ENCODE measurements around the gene DGCR8. TPM values are rescaled to one million over a fixed set of nuclear protein-coding genes. Genes with fewer than 3 reads are reported as not detected.

DGCR8 gene
- total RNA-seq, 1 donor from 2014 or later: 18.0 TPM

DNA sequence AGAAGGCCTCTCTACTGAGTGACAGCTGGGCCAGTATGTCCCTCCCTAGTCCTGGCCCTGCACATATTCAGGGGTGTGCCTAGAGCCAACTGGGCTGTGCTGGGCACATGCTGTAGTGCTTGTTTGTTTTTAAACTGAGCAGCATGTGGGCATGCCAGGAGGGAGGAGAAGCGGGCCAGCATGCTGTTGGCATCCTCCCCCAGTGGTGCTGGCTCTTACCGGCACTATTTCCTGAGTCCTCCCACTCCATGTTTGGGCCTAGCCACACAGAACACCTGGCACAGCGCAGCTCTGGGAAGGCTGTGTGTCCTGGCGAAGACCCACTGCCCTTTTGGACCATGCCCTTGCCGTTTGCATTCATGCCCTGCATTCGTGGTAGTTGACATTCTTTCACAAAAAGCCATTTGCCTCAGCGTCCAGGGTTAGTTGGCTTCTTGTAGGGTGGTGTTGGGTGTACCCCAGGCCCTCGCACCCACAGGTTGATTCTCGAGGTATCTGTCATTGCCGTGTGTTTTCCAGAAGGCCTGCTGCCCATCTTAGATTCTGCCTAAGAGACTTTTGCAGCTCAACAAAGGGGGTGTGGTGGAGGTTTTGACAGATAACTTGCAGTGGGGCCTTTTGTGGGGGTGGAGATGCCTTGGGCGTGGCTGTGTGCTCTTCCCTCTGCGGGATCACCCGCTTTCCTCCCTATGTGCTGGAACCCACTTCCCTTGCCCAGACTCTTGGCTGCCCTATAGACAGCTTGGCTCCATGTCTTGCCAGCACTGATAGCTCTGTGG is 13.6 kb downstream of the DGCR8 start:
- H3K27ac ChIP-seq: peak overlapping the region in 1 of 2 donors; percentile 51
- intact Hi-C loops (cut with DNase I): no loop called here
- H3K4me3 ChIP-seq: no peak overlapping the region
- peak; percentile 50 to 80 for DNase-seq (ENCODE audit: low spot score in 2 of 2)
- peaks cover 71 to 97% of the 10 kb centered on the region in 2 donors for H3K36me3 ChIP-seq
- TF ChIP-seq, protein P1, sequence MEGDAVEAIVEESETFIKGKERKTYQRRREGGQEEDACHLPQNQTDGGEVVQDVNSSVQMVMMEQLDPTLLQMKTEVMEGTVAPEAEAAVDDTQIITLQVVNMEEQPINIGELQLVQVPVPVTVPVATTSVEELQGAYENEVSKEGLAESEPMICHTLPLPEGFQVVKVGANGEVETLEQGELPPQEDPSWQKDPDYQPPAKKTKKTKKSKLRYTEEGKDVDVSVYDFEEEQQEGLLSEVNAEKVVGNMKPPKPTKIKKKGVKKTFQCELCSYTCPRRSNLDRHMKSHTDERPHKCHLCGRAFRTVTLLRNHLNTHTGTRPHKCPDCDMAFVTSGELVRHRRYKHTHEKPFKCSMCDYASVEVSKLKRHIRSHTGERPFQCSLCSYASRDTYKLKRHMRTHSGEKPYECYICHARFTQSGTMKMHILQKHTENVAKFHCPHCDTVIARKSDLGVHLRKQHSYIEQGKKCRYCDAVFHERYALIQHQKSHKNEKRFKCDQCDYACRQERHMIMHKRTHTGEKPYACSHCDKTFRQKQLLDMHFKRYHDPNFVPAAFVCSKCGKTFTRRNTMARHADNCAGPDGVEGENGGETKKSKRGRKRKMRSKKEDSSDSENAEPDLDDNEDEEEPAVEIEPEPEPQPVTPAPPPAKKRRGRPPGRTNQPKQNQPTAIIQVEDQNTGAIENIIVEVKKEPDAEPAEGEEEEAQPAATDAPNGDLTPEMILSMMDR (IDR thresholded peaks at IDR 0.05): no peak
- no peaks in the 10 kb centered on the region for H3K9me3 ChIP-seq
- no peaks in the 10 kb centered on the region for H3K27me3 ChIP-seq
- peaks cover 0 to 3% of the 10 kb centered on the region in 2 donors for H3K4me1 ChIP-seq

DNA sequence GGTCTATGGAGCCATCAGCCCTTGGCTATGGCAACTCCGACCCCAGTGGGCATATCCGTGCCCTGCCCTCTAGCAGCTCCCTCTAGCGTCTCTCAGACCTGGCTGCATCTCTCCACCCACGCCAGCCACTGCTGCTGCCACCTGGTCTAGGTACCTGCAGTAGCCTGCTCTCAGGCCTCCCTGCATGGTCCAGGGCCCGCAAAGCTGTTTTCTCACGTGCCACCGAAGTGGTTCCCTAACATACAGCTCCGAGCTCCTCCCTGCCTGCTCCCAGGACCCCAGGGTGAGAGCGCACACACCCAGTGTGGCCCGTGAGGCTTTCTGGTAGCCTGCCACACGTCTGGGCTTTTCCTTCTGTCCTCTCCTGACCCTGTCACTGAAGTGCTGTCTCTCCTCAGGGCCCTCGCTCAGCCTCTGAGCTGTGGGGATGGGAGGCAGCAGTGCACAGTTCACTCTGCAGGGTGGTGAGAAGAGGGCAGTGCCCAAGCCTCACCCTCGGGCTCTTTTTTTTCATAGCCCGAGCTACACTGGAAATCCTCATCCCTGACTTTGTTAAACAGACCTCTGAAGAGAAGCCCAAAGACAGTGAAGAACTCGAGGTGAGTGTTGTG is 14.3 kb downstream of the DGCR8 start:
- Histone ChIP-seq H3K27ac (no peak overlapping the region), H3K4me1 (peaks cover 0 to 3% of the 10 kb centered on the region in 2 donors), H3K9me3 (no peaks in the 10 kb centered on the region), H3K4me3 (no peak overlapping the region), H3K27me3 (no peaks in the 10 kb centered on the region), H3K36me3 (peaks cover 64 to 97% of the 10 kb centered on the region in 2 donors)
- intact Hi-C loops (cut with DNase I): no loop called here
- TF ChIP-seq, protein P1 (IDR thresholded peaks at IDR 0.05): no peak
- no peak for DNase-seq (ENCODE audit: low spot score in 2 of 2)

GRCh38 chr22:20095521-20095920 is 15.5 kb downstream of the DGCR8 start:
- intact Hi-C loops (cut with DNase I): no loop called here
- TF ChIP-seq, protein P1 (IDR thresholded peaks at IDR 0.05): no peak
- H3K4me1 ChIP-seq: peaks cover 0 to 3% of the 10 kb centered on the region in 2 donors
- H3K36me3 ChIP-seq: peaks cover 63 to 97% of the 10 kb centered on the region in 2 donors
- H3K27ac ChIP-seq: no peak overlapping the region
- H3K9me3 ChIP-seq: no peaks in the 10 kb centered on the region
- H3K4me3 ChIP-seq: no peak overlapping the region
- H3K27me3 ChIP-seq: no peaks in the 10 kb centered on the region
- no peak for DNase-seq (ENCODE audit: low spot score in 2 of 2)

DNA sequence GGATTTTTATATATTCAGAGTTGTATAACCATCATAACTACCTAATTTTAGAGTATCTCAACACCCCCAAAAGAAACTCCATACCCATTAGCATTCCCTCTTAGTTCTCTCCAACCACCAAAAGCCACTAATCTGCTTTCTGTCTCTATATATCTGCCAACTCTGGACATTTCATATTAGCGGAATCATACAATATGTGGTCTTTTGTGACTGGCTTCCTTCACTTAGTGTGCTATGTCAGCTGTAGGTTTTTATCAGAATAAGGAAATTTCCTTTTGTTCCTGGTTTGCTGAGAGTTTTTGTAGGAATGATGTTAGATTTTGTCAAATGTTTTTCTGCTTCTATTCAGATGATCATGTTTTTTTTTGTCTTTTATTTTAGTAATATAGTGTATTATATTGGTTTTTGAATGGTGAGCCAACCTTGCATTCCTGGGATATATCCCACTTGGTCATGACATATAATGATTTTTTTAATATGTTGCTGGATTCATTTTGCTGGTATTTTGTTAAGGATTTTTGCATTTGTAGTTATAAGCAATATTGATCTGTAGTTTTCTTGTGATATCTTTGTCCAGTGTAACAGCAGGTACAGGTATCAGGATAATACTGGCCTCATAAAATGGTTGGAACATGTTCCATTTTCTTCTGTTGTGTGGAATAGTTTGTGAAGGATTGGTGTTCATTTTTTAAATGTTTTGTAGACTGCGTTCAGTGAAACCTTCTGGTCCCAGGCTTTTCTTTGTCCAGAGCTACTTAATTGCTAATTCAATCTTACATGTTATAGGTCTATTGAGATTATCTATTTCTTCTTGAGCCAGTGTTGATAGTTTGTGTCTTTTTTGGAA is 16.8 kb downstream of the DGCR8 start:
- H3K4me3 ChIP-seq: no peak overlapping the region
- H3K9me3 ChIP-seq: no peaks in the 10 kb centered on the region
- intact Hi-C loops (cut with DNase I): no loop called here
- H3K27me3 ChIP-seq: no peaks in the 10 kb centered on the region
- H3K36me3 ChIP-seq: peaks cover 57 to 94% of the 10 kb centered on the region in 2 donors
- H3K4me1 ChIP-seq: peaks cover 0 to 3% of the 10 kb centered on the region in 2 donors
- H3K27ac ChIP-seq: no peak overlapping the region
- TF ChIP-seq, protein P1 (IDR thresholded peaks at IDR 0.05): no peak
- no peak for DNase-seq (ENCODE audit: low spot score in 2 of 2)

- Histone ChIP-seq H3K36me3 (peaks cover 46 to 76% of the 10 kb centered on the region in 2 donors), H3K4me1 (no peaks in the 10 kb centered on the region), H3K9me3 (no peaks in the 10 kb centered on the region), H3K27ac (no peak overlapping the region), H3K27me3 (no peaks in the 10 kb centered on the region), H3K4me3 (no peak overlapping the region)
- no peak for DNase-seq (ENCODE audit: low spot score in 2 of 2)
- TF ChIP-seq, protein P1 (IDR thresholded peaks at IDR 0.05): no peak
- intact Hi-C loops (cut with DNase I): no loop called here
These were observed 19.2 kb downstream of the DGCR8 start for GRCh38 chr22:20099099-20099711.
